ENCODE data around the gene ABCC10.

The ABCC10 gene

DNA sequence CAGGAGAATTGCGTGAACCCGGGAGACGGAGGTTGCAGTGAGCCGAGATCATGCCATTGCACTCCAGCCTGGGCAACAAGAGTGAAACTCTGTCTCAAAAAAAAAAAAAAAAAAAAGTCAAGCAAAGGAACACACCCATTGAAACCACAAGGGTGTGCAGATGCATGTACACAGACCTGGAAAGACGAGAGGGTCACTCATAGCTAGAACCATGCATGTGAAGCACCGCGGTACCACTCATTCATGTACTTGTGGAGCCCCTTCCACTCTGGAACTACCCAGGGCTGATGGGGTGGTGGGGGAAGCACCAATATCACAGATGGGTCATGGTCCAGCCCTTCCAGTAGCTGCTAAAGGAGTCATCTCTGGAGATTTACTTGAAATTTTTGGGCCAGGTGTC is 42.6 kb downstream of the ABCC10 start:
- TF ChIP-seq, protein P1, sequence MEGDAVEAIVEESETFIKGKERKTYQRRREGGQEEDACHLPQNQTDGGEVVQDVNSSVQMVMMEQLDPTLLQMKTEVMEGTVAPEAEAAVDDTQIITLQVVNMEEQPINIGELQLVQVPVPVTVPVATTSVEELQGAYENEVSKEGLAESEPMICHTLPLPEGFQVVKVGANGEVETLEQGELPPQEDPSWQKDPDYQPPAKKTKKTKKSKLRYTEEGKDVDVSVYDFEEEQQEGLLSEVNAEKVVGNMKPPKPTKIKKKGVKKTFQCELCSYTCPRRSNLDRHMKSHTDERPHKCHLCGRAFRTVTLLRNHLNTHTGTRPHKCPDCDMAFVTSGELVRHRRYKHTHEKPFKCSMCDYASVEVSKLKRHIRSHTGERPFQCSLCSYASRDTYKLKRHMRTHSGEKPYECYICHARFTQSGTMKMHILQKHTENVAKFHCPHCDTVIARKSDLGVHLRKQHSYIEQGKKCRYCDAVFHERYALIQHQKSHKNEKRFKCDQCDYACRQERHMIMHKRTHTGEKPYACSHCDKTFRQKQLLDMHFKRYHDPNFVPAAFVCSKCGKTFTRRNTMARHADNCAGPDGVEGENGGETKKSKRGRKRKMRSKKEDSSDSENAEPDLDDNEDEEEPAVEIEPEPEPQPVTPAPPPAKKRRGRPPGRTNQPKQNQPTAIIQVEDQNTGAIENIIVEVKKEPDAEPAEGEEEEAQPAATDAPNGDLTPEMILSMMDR (IDR thresholded peaks at IDR 0.05; ENCODE audit: low read depth, low read length, poor library complexity, severe bottlenecking), result no peak
- no peak for TF ChIP-seq EZH2phosphoT487 (IDR thresholded peaks at IDR 0.05; ENCODE audit: borderline replicate concordance, low read length)
- H3K27ac ChIP-seq (ENCODE audit: low read depth, low read length), result no peak overlapping the region
- H4K20me1 ChIP-seq (ENCODE audit: control insufficient read depth, insufficient read depth, low read depth, low read length), result no peaks in the 10 kb centered on the region
- H3K36me3 ChIP-seq (ENCODE audit: control insufficient read depth, low read length), result no peaks in the 10 kb centered on the region
- H3K79me2 ChIP-seq (ENCODE audit: control insufficient read depth, low read length), result no peaks in the 10 kb centered on the region
- H3K4me1 ChIP-seq (ENCODE audit: control insufficient read depth, low read length), result no peaks in the 10 kb centered on the region
- no peaks in the 10 kb centered on the region for H3K9me3 ChIP-seq (ENCODE audit: control insufficient read depth, insufficient read depth, low read length)
- no peak overlapping the region for H3K4me2 ChIP-seq (ENCODE audit: low read length)
- H3F3A ChIP-seq (ENCODE audit: control insufficient read depth, insufficient read depth), result no peaks in the 10 kb centered on the region
- H3K9me2 ChIP-seq (replicated peaks; ENCODE audit: control insufficient read depth, low read length), result no peaks in the 10 kb centered on the region
- H3K4me3 ChIP-seq (ENCODE audit: low read length), result no peak overlapping the region
- H3K27me3 ChIP-seq (ENCODE audit: control insufficient read depth, low read length), result peaks cover 24% of the 10 kb centered on the region

DNA sequence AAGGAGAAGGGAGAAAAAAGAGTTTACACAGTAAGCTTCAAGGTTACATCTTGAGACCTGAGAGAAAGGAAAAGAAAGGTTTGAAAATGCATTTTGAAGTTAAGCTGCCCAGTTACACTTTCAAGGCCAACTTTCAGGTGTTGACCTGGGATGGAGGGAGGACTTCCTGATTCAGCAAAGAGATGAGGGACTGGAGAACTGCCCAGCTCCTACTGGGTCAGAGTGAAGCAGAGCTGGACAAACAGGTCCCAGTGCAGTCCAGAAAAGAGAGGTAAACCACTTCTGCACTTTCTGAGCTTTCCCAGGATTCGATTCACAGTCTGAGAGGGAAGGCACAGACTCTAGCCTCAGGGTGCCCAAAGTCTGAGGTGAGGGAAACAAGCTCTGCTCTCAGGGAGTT is 44.1 kb downstream of the ABCC10 start:
- peaks cover 20% of the 10 kb centered on the region for H3K27me3 ChIP-seq (ENCODE audit: control insufficient read depth, low read length)
- no peaks in the 10 kb centered on the region for H3K9me2 ChIP-seq (replicated peaks; ENCODE audit: control insufficient read depth, low read length)
- no peak overlapping the region for H3K4me3 ChIP-seq (ENCODE audit: low read length)
- no peaks in the 10 kb centered on the region for H3K79me2 ChIP-seq (ENCODE audit: control insufficient read depth, low read length)
- H3K36me3 ChIP-seq (ENCODE audit: control insufficient read depth, low read length), result no peaks in the 10 kb centered on the region
- H3K4me2 ChIP-seq (ENCODE audit: low read length), result no peak overlapping the region
- H3F3A ChIP-seq (ENCODE audit: control insufficient read depth, insufficient read depth), result peaks cover under 1% of the 10 kb centered on the region; the same call in 1 of the 2 replicates
- no peak overlapping the region for H3K27ac ChIP-seq (ENCODE audit: low read depth, low read length)
- H3K4me1 ChIP-seq (ENCODE audit: control insufficient read depth, low read length), result no peaks in the 10 kb centered on the region
- TF ChIP-seq, protein P1 (IDR thresholded peaks at IDR 0.05; ENCODE audit: low read depth, low read length, poor library complexity, severe bottlenecking), result no peak
- TF ChIP-seq EZH2phosphoT487 (IDR thresholded peaks at IDR 0.05; ENCODE audit: borderline replicate concordance, low read length), result no peak
- no peaks in the 10 kb centered on the region for H4K20me1 ChIP-seq (ENCODE audit: control insufficient read depth, insufficient read depth, low read depth, low read length)
- H3K9me3 ChIP-seq (ENCODE audit: control insufficient read depth, insufficient read depth, low read length), result no peaks in the 10 kb centered on the region

DNA sequence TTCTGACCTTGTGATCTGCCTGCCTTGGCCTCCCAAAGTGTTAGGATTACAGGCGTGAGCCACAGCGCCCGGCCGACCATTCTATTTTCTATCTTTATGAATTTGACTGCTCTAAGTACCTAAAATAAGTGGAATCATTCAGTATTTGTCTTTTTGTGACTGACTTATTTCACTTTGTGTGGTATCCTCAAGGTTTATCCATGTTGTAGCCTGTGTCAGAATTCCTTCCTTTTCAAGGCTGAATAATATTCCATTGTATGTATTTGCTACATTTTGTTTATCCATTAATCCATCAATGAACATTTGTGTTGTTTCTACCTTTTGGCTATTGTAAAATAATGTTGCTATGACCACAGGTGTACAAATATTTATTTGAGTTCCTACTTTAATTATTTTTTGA is 45.2 kb downstream of the ABCC10 start:
- no peaks in the 10 kb centered on the region for H3K36me3 ChIP-seq (ENCODE audit: control insufficient read depth, low read length)
- TF ChIP-seq, protein P1 (IDR thresholded peaks at IDR 0.05; ENCODE audit: low read depth, low read length, poor library complexity, severe bottlenecking), result no peak
- TF ChIP-seq EZH2phosphoT487 (IDR thresholded peaks at IDR 0.05; ENCODE audit: borderline replicate concordance, low read length), result no peak
- peaks cover 16% of the 10 kb centered on the region for H3K27me3 ChIP-seq (ENCODE audit: control insufficient read depth, low read length)
- peaks cover under 1% of the 10 kb centered on the region for H3K79me2 ChIP-seq (ENCODE audit: control insufficient read depth, low read length)
- H3K4me1 ChIP-seq (ENCODE audit: control insufficient read depth, low read length), result peaks cover 7% of the 10 kb centered on the region
- no peaks in the 10 kb centered on the region for H3K9me2 ChIP-seq (replicated peaks; ENCODE audit: control insufficient read depth, low read length)
- no peaks in the 10 kb centered on the region for H4K20me1 ChIP-seq (ENCODE audit: control insufficient read depth, insufficient read depth, low read depth, low read length)
- H3K9me3 ChIP-seq (ENCODE audit: control insufficient read depth, insufficient read depth, low read length), result no peaks in the 10 kb centered on the region
- H3K4me3 ChIP-seq (ENCODE audit: low read length), result no peak overlapping the region
- no peak overlapping the region for H3K4me2 ChIP-seq (ENCODE audit: low read length)
- peaks cover 2% of the 10 kb centered on the region; the same call in 1 of the 2 replicates for H3F3A ChIP-seq (ENCODE audit: control insufficient read depth, insufficient read depth)
- no peak overlapping the region for H3K27ac ChIP-seq (ENCODE audit: low read depth, low read length)

Measured in DOHH2 (cell line).